ENCODE data around the gene EDA.

Gene EDA

DNA sequence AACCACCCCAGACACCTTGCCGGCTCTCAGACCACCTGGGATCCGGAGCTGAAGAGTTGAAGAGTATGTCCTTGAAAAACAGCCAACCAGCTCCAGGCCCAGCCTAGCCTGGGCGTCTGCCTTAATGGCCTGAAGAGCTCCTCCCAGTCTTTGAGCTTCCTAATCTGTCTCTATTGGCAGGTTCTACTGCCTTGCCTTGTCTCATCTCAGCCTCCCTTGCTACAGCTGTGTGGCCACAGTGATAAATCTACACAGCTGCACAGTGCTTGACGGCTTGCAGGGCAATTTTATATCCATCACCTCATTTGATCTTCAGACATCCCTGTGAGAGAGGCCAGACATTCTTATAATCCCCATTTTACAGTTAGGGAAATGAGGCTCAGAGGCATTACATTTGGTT lies 413.9 kb downstream of the EDA start:
- TF ChIP-seq, protein P1, sequence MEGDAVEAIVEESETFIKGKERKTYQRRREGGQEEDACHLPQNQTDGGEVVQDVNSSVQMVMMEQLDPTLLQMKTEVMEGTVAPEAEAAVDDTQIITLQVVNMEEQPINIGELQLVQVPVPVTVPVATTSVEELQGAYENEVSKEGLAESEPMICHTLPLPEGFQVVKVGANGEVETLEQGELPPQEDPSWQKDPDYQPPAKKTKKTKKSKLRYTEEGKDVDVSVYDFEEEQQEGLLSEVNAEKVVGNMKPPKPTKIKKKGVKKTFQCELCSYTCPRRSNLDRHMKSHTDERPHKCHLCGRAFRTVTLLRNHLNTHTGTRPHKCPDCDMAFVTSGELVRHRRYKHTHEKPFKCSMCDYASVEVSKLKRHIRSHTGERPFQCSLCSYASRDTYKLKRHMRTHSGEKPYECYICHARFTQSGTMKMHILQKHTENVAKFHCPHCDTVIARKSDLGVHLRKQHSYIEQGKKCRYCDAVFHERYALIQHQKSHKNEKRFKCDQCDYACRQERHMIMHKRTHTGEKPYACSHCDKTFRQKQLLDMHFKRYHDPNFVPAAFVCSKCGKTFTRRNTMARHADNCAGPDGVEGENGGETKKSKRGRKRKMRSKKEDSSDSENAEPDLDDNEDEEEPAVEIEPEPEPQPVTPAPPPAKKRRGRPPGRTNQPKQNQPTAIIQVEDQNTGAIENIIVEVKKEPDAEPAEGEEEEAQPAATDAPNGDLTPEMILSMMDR (IDR thresholded peaks at IDR 0.05; ENCODE audit: extremely low read depth, insufficient read depth, missing control alignments) = no peak
- no peak for DNase-seq (ENCODE audit: low spot score)
- in situ Hi-C loops (cut with MboI; ENCODE audit: low pct_unique_long_range_greater_than_20kb, low sequenced_read_pairs, unreplicated experiment) = loop anchor here (25.0 kb wide), 1 partner anchor 493 kb away; no protein-coding TSS in a partner anchor

DNA sequence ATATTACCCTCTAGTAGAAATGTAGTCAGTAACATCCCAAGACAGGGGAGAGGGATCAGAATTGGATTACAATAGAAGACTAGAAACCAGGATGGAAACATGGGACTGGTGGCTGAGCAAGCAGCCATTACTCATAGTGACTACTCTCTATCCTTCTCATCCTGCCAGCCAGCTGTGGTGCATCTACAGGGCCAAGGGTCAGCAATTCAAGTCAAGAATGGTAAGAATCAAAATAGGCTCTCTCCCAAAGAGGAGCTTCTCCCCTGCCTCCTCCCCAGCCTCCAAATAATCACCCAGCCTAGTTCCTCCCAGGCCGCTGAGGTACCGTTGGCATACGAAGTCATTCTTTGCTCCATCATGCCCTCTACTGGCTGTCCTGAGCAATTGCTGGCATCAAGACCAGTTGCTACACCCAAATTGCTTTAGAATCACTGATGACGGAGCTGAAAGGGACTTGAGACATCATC lies 414.4 kb downstream of the EDA start:
- DNase-seq (ENCODE audit: low spot score) = peak; percentile 65
- in situ Hi-C loops (cut with MboI; ENCODE audit: low pct_unique_long_range_greater_than_20kb, low sequenced_read_pairs, unreplicated experiment) = loop anchor here (25.0 kb wide), 1 partner anchor 493 kb away; no protein-coding TSS in a partner anchor

DNA sequence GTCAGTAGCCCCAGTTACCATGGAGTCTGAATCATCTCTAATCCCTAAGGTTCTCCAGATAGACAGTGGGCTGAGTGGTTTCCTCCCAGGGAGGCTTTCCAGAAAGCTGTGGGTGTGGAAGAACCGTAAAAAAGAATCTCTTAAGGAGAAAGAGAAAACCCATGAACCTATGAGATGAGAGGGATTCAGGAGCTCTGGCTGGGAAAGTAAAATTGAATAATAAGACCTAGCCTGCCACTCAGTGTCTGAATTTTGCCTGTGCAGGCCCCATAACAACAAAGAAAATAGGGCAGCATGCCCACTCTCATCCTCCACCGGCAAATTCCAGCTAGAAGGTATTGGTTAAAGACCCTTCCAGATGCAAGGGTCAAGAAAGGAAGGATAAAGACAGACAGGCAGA lies 416.9 kb downstream of the EDA start:
- no peak for DNase-seq (ENCODE audit: low spot score)
- in situ Hi-C loops (cut with MboI; ENCODE audit: low pct_unique_long_range_greater_than_20kb, low sequenced_read_pairs, unreplicated experiment) = loop anchor here (25.0 kb wide), 1 partner anchor 495 kb away; no protein-coding TSS in a partner anchor
- TF ChIP-seq, protein P1 (IDR thresholded peaks at IDR 0.05; ENCODE audit: extremely low read depth, insufficient read depth, missing control alignments) = no peak

More for the DNA sequence above, 414.4 kb downstream of the EDA start:
- TF ChIP-seq, protein P1 (IDR thresholded peaks at IDR 0.05; ENCODE audit: extremely low read depth, insufficient read depth, missing control alignments) = peak; percentile 87

DNA sequence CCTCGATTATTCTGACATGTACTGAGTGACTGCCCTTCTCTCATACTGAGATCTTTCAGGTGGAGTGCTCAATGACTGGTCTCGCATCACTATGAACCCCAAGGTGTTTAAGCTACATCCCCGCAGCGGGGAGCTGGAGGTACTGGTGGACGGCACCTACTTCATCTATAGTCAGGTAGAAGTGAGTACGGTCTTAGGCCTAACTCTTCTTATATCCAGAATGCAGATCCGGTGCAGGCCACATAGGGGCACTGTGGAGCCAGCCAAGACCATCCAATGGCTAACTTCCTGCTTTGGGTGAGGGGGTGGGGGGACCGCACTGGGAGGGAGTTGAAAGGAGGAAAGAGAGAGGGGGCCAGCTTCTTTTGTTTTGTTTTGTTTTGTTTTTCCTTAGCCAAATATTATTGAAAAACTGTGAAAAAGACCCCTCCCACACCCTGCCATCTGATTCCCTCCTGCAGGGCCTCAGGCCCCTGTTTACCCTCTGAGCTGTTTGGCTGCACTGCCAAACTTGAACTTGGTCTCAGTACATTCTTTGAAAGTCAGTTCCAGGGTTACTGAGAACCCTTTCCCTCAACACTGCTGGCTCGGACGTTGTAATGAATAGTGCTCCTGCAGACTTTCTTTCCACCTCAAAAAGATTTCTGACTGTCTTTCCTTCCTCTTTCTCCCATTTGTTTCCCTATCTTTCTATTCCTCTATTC lies 417.6 kb downstream of the EDA start:
- DNase-seq (ENCODE audit: low spot score) = peak; percentile 35
- TF ChIP-seq, protein P1 (IDR thresholded peaks at IDR 0.05; ENCODE audit: extremely low read depth, insufficient read depth, missing control alignments) = peak; percentile 76
- in situ Hi-C loops (cut with MboI; ENCODE audit: low pct_unique_long_range_greater_than_20kb, low sequenced_read_pairs, unreplicated experiment) = loop anchor here (25.0 kb wide), 1 partner anchor 496 kb away; no protein-coding TSS in a partner anchor

DNA sequence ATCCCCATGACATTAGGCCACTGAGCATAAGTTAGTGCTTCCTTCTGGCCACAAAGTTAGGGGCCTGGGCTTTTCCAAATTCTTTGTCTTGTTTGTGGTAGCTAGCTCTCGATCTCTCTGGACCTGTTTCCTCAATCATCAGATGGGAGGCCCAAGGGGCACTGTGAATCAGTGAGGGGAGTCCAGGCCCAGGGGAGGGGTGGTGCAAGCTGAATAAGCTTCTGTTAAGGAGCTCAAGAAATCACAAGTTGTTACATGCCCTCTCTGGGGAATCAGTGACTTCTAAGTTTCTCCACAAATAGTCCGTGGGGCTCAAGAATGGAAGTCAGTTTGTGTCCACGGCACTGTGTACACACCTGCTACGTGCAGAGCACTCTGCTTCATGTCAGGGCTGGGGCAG lies 418.7 kb downstream of the EDA start:
- DNase-seq (ENCODE audit: low spot score) = no peak
- in situ Hi-C loops (cut with MboI; ENCODE audit: low pct_unique_long_range_greater_than_20kb, low sequenced_read_pairs, unreplicated experiment) = loop anchor here (25.0 kb wide), 1 partner anchor 497 kb away; no protein-coding TSS in a partner anchor
- TF ChIP-seq, protein P1 (IDR thresholded peaks at IDR 0.05; ENCODE audit: extremely low read depth, insufficient read depth, missing control alignments) = no peak

DNA sequence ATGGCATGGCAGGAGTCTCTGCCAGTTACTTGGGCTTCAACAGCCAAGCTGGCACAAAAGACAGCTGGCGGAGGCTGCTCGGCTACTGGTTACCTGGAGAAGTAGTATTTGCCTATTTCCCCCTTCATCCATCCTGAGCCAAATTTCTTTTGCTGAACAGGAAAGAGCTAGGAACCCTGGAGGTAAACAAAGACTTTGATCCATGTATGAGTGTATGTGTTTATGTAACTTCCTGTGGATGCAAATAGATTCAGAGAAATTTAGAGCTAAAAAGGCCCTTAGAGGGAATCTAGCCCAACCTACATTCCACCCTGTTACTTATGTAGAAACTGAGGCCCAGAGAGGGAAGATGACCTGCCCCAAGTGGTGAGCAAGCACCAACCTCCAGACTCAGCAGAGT lies 422.6 kb downstream of the EDA start:
- no peak for DNase-seq (ENCODE audit: low spot score)
- TF ChIP-seq, protein P1 (IDR thresholded peaks at IDR 0.05; ENCODE audit: extremely low read depth, insufficient read depth, missing control alignments) = no peak
- in situ Hi-C loops (cut with MboI; ENCODE audit: low pct_unique_long_range_greater_than_20kb, low sequenced_read_pairs, unreplicated experiment) = loop anchor here (25.0 kb wide), 1 partner anchor 501 kb away; no protein-coding TSS in a partner anchor
